Measurements from ENCODE around the gene NIPA2. TPM values are rescaled to one million over a fixed set of nuclear protein-coding genes. Genes with fewer than 3 reads are reported as not detected.

The NIPA2 gene
- total and polyA plus RNA-seq, 2 of the 13 experiments (the other 11 are each of a cell fraction or from before 2014, with no cell fraction given): 29.0 to 56.2 TPM

- TF ChIP-seq LRRFIP1 (CRISPR knock-in tag; conservative IDR thresholded peaks at IDR 0.05): no peak
- TF ChIP-seq ZNF44 (CRISPR knock-in tag; IDR thresholded peaks at IDR 0.05): no peak
- TF ChIP-seq ATM (IDR thresholded peaks at IDR 0.05; ENCODE audit: borderline replicate concordance): no peak
- no peak for TF ChIP-seq ZNF674 (CRISPR knock-in tag; IDR thresholded peaks at IDR 0.05; ENCODE audit: low read depth)
- TF ChIP-seq TSC22D2 (CRISPR knock-in tag; IDR thresholded peaks at IDR 0.05; ENCODE audit: borderline replicate concordance): no peak
- TF ChIP-seq SKI (IDR thresholded peaks at IDR 0.05; ENCODE audit: partially characterized antibody): no peak
- no peak for TF ChIP-seq CC2D1A (CRISPR knock-in tag; IDR thresholded peaks at IDR 0.05)
- no peak for TF ChIP-seq PRDM10 (CRISPR knock-in tag; IDR thresholded peaks at IDR 0.05; ENCODE audit: low read depth)
- TF ChIP-seq MXI1 (IDR thresholded peaks at IDR 0.05; ENCODE audit: borderline replicate concordance, low read depth, low read length): no peak
- TF ChIP-seq SAFB2 (CRISPR knock-in tag; IDR thresholded peaks at IDR 0.05; ENCODE audit: borderline replicate concordance, low read depth): no peak
- TF ChIP-seq ZNF878 (CRISPR knock-in tag; IDR thresholded peaks at IDR 0.05): no peak
- TF ChIP-seq, protein P1, sequence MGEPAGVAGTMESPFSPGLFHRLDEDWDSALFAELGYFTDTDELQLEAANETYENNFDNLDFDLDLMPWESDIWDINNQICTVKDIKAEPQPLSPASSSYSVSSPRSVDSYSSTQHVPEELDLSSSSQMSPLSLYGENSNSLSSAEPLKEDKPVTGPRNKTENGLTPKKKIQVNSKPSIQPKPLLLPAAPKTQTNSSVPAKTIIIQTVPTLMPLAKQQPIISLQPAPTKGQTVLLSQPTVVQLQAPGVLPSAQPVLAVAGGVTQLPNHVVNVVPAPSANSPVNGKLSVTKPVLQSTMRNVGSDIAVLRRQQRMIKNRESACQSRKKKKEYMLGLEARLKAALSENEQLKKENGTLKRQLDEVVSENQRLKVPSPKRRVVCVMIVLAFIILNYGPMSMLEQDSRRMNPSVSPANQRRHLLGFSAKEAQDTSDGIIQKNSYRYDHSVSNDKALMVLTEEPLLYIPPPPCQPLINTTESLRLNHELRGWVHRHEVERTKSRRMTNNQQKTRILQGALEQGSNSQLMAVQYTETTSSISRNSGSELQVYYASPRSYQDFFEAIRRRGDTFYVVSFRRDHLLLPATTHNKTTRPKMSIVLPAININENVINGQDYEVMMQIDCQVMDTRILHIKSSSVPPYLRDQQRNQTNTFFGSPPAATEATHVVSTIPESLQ (CRISPR knock-in tag; conservative IDR thresholded peaks at IDR 0.05): no peak
- no peak for TF ChIP-seq TFE3 (CRISPR knock-in tag; IDR thresholded peaks at IDR 0.05)
- TF ChIP-seq ZNF317 (CRISPR knock-in tag; IDR thresholded peaks at IDR 0.05): no peak
- TF ChIP-seq ZNF558 (CRISPR knock-in tag; IDR thresholded peaks at IDR 0.05; ENCODE audit: borderline replicate concordance): no peak
- TF ChIP-seq HHEX (CRISPR knock-in tag; IDR thresholded peaks at IDR 0.05): no peak
These were observed 44.4 kb upstream of the NIPA2 start (continued) for GRCh38 chr15:22794063-22794462.
